ENCODE measurements around the gene ZNF571. TPM values are rescaled to one million over a fixed set of nuclear protein-coding genes. Genes with fewer than 3 reads are reported as not detected.

Gene ZNF571
- polyA plus RNA-seq (2011; rRNA removed) (1.6 and 2.2 TPM in 2 replicates), polyA minus RNA-seq (2011; rRNA and poly(A)+ RNA removed) (1.3 and 4.0 TPM in 2 replicates)

DNA sequence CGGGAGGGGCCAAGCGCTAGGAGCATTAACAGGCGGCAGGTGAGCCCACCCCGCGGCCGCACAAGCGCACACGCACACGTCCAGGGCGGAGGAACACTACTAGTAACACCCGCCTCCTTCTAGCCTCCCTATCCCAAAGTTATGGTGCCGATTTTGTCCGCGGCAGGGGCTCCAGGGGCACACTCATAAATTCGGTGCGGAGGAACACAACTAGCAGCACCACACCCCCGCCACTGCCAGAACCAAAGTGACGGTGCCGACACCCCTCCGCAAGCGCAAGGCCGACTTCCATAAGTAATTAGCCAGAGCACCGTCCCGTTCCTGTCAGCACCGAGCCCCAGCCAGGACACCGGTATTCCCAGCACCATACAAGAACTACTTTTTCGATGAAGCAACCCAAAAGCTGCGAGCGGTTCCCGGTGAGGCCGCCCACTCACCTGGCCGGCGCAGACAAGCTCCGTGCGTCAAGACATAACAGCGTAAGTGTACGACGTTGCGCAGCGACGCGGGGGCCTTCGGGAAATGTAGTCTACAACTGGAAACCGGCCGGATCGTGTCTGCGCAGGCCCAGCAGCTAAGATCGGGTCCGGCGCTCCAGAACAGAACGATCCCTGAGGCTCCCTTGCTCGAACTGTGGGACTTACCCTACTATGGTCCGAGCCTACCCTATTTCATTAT lies at the start of gene ZNF571, which contains the start of gene ZNF540:
Gene ZNF571 (minus strand): TSS at position 489 of the 678 bp plus-strand sequence. CDS start 8,116 bp downstream, outside the sequence.
Gene ZNF540 (plus strand): TSS at position 573 of the 678 bp plus-strand sequence. CDS start 3,572 bp downstream, outside the sequence.
- H3K27me3 ChIP-seq (ENCODE audit: control insufficient read depth, insufficient read depth, low read length) = no peaks in the 10 kb centered on the region
- H3K4me3 ChIP-seq (ENCODE audit: low read depth, low read length) = peak within 1 kb of the TSS; percentile 94
- ChIA-PET POLR2A (interaction anchor here (0.5 to 1.5 kb wide), 5 partner anchors 61 to 410 kb away, joined by 3 to 5 read pairs (median 3); partner anchors contain the start of genes ZFP30, ZNF570 and ZNF573), CTCF (no interaction called here)
- peaks cover 21% of the 10 kb centered on the region for H3K9me3 ChIP-seq (ENCODE audit: control insufficient read depth, insufficient read depth, low read length)
- H3K27ac ChIP-seq (ENCODE audit: low read depth, low read length) = peak within 1 kb of the TSS; percentile 75
- TF ChIP-seq, protein P1, sequence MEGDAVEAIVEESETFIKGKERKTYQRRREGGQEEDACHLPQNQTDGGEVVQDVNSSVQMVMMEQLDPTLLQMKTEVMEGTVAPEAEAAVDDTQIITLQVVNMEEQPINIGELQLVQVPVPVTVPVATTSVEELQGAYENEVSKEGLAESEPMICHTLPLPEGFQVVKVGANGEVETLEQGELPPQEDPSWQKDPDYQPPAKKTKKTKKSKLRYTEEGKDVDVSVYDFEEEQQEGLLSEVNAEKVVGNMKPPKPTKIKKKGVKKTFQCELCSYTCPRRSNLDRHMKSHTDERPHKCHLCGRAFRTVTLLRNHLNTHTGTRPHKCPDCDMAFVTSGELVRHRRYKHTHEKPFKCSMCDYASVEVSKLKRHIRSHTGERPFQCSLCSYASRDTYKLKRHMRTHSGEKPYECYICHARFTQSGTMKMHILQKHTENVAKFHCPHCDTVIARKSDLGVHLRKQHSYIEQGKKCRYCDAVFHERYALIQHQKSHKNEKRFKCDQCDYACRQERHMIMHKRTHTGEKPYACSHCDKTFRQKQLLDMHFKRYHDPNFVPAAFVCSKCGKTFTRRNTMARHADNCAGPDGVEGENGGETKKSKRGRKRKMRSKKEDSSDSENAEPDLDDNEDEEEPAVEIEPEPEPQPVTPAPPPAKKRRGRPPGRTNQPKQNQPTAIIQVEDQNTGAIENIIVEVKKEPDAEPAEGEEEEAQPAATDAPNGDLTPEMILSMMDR (IDR thresholded peaks at IDR 0.05; ENCODE audit: low read depth, low read length) = no peak
- peak; percentile 79 for DNase-seq (ENCODE audit: low read depth, low spot score)

DNA sequence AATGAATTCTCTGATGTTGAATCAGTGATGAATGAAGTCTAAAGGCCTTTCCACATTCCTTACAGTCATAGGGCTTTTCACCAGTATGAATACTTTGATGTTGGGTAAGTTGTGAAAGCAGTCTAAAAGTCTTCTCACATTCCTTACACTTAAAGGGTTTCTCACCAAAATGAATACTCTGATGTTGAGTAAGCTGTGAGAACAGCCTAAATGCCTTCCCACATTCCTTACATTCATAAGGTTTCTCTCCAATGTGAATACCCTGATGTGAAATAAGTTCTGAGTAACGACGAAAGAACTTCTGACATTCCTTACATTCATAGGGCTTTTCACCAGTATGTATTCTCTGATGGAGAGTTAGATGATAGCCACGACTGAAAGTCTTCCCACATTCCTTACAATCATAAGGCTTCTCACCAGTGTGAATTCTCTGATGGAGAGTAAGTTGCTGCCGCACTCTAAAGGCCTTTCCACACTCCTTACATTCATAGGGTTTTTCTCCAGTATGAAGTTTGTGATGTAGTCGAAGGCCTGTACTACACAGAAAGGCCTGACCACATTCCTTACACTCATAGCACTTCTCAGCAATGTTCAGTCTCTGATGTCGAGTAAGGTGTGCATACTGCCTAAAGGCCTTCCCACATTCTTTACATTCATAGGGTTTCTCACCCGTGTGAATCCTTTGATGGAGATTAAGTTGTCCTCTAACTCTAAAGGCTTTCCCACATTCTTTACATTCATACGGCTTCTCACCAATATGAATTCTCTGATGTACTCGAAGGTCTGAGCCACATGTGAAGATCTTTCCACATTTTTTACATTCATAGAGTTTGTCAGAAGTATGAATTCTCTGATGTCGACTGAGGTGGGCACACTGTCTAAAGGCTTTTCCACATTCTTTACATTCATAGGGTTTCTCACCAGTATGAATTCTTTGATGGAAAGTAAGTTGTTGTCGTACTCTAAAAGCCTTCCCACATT lies 40.8 kb upstream of the ZNF571 start:
- H3K9me3 ChIP-seq (ENCODE audit: control insufficient read depth, insufficient read depth, low read length) = peaks cover 27% of the 10 kb centered on the region
- ChIA-PET CTCF (no interaction called here), POLR2A (no interaction called here)
- no peak overlapping the region for H3K4me3 ChIP-seq (ENCODE audit: low read depth, low read length)
- no peak for DNase-seq (ENCODE audit: low read depth, low spot score)
- TF ChIP-seq, protein P1 (IDR thresholded peaks at IDR 0.05; ENCODE audit: low read depth, low read length) = no peak
- no peaks in the 10 kb centered on the region for H3K27me3 ChIP-seq (ENCODE audit: control insufficient read depth, insufficient read depth, low read length)
- H3K27ac ChIP-seq (ENCODE audit: low read depth, low read length) = no peak overlapping the region

DNA sequence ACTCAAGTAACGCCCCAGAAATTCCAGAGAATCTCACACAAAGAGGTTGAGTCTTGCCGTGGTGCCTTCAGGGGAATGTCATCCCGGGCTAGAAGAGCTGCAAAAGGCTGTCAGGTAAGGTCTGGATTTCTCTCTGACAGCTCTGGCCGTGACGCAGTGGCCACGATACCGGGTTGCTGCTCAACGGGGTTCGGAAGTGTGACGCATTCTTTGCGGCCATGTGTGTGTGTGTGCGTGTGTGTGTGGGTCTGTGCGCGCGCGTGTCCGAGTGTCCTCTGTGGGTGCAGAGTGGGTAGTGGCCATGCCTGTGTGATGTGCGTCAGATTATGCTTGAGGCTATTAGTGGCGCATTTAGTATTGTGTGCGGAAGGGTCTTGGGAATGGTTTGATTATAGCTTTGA lies 390 bp upstream of the ZNF571 start:
- ChIA-PET CTCF (no interaction called here), POLR2A (interaction anchor here (0.9 to 1.5 kb wide), 4 partner anchors 60 to 225 kb away, joined by 3 to 5 read pairs (median 3); partner anchors contain the start of genes ZFP30, ZNF570 and ZNF573)
- TF ChIP-seq, protein P1 (IDR thresholded peaks at IDR 0.05; ENCODE audit: low read depth, low read length) = no peak
- H3K4me3 ChIP-seq (ENCODE audit: low read depth, low read length) = peak overlapping the region; percentile 94
- peak; percentile 2 for DNase-seq (ENCODE audit: low read depth, low spot score)
- peaks cover 17% of the 10 kb centered on the region for H3K9me3 ChIP-seq (ENCODE audit: control insufficient read depth, insufficient read depth, low read length)
- H3K27ac ChIP-seq (ENCODE audit: low read depth, low read length) = peak overlapping the region; percentile 42
- no peaks in the 10 kb centered on the region for H3K27me3 ChIP-seq (ENCODE audit: control insufficient read depth, insufficient read depth, low read length)

DNA sequence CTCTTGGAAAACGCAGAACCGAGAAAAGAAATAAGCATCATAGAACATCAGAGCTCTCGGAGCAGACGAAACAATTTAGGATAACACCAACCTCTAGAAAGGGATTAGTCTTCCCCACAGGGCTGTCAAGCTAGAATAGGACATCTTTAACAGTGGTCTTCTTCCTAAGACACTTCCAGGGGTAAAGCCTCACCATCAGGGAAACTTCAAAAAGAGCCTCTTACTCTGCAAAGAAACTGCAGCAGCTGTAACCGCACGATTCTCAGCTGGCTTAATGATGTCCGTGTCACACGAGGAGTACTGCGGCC lies 642 bp downstream of the ZNF571 start:
- peak overlapping the region; percentile 94 for H3K4me3 ChIP-seq (ENCODE audit: low read depth, low read length)
- DNase-seq (ENCODE audit: low read depth, low spot score) = no peak
- CTCF ChIA-PET = no interaction called here

More for the DNA sequence above, 642 bp downstream of the ZNF571 start:
- Histone ChIP-seq H3K9me3 (ENCODE audit: control insufficient read depth, insufficient read depth, low read length) (peaks cover 21% of the 10 kb centered on the region), H3K27me3 (ENCODE audit: control insufficient read depth, insufficient read depth, low read length) (no peaks in the 10 kb centered on the region), H3K27ac (ENCODE audit: low read depth, low read length) (peak overlapping the region; percentile 75)
- TF ChIP-seq, protein P1 (IDR thresholded peaks at IDR 0.05; ENCODE audit: low read depth, low read length) = no peak
- POLR2A ChIA-PET = interaction anchor here (0.5 to 1.5 kb wide), 4 partner anchors 61 to 410 kb away, joined by 3 to 5 read pairs (median 3); partner anchors contain the start of genes ZFP30 and ZNF570

Data from AG04450 (cell line).